K562 (cell line): Measurements from ENCODE around the gene FAM83D. TPM values are rescaled to one million over a fixed set of nuclear protein-coding genes. Genes with fewer than 3 reads are reported as not detected.

Source experiments
- CBX8 ChIP-seq: fragments of 200-600 bp; sonication (generic); IDR thresholded peaks from 2 replicates; pipeline ENCODE4 v1.6.1; 2012; ENCODE audit warnings: borderline replicate concordance, mixed run types, low read depth, mild to moderate bottlenecking, moderate library complexity, mixed read lengths, low read length, control low read depth, inconsistent platforms; ENCODE audit not compliant: poor library complexity, severe bottlenecking; ENCODE audit errors: extremely low read depth
- CSDE1 ChIP-seq, 2 experiments: fragments of 450-650 bp; IDR thresholded peaks; 2 replicates each; pipeline ENCODE4 v1.6.1; 2016; ENCODE audit warnings: mild to moderate bottlenecking in 1 of 2
- GATAD2A ChIP-seq: fragments of 450-650 bp; IDR thresholded peaks from 2 replicates; pipeline ENCODE4 v1.6.1; 2017
- HNRNPH1 ChIP-seq: fragments of 200-400 bp; formaldehyde crosslinking; optimal IDR thresholded peaks from 2 replicates; pipeline ENCODE3; 2017; ENCODE audit warnings: low read depth, mild to moderate bottlenecking, low read length, moderate library complexity
- MAFF ChIP-seq: IDR thresholded peaks from 2 replicates; pipeline ENCODE4 v1.6.1; 2012; ENCODE audit warnings: low read length, improper control_type of control experiment
- PCBP2 ChIP-seq: fragments of 200-400 bp; formaldehyde crosslinking; IDR thresholded peaks from 2 replicates; pipeline ENCODE4 v1.6.1; 2018; ENCODE audit warnings: low read length, low read depth, mild to moderate bottlenecking, moderate library complexity; ENCODE audit not compliant: poor library complexity, severe bottlenecking
- PRPF4 ChIP-seq: fragments of 200-400 bp; formaldehyde crosslinking; IDR thresholded peaks from one replicate; pipeline ENCODE4 v1.6.1; 2017; ENCODE audit warnings: low read length, low read depth, mild to moderate bottlenecking; ENCODE audit not compliant: insufficient read depth, poor library complexity, severe bottlenecking
- RHOXF2B ChIP-seq: fragments of 250-450 bp; sonication (Bioruptor Pico); conservative IDR thresholded peaks from 2 replicates; pipeline ENCODE4 v1.5.1; 2021
- SRSF9 ChIP-seq: fragments of 200-400 bp; formaldehyde crosslinking; IDR thresholded peaks from 2 replicates; pipeline ENCODE4 v1.6.1; 2017; ENCODE audit warnings: low read depth, low read length, borderline replicate concordance
- TAF15 ChIP-seq: fragments of 200-400 bp; formaldehyde crosslinking; IDR thresholded peaks from 2 replicates; pipeline ENCODE4 v1.6.1; 2017; ENCODE audit warnings: mild to moderate bottlenecking, low read depth, low read length, moderate library complexity
- THRAP3 ChIP-seq: fragments of 450-650 bp; IDR thresholded peaks from 2 replicates; pipeline ENCODE4 v1.6.1; 2016; ENCODE audit warnings: mild to moderate bottlenecking, inconsistent platforms, borderline replicate concordance
- ZNF124 ChIP-seq: sonication (generic); formaldehyde crosslinking; IDR thresholded peaks from 2 replicates; pipeline ENCODE4 v1.8.1; 2022; ENCODE audit warnings: missing genetic modification reagents
- ZNF277 ChIP-seq: fragments of 250-450 bp; sonication (Bioruptor Pico); IDR thresholded peaks from 2 replicates; pipeline ENCODE4 v1.8.0; 2022; ENCODE audit warnings: inconsistent platforms, mild to moderate bottlenecking, moderate library complexity, borderline replicate concordance
- ZNF408 ChIP-seq: fragments of 250-450 bp; sonication (Bioruptor Pico); IDR thresholded peaks from 2 replicates; pipeline ENCODE4 v1.4.0; 2020; ENCODE audit warnings: low read depth, mild to moderate bottlenecking, moderate library complexity
- polyA plus RNA-seq, 8 experiments: library from polyadenylated mRNA; depleted of rRNA in 4 of 8; stranded (reverse) in 5 of 8; unstranded in 3 of 8; fragments of >200 nt; fragmentation: Nextera tagmentation in 2 of 8; fragmentation: Illumina TruSeq in 1 of 8; extraction: Ambion mirVana in 2 of 8; extraction: Trizol in 1 of 8; gene quantifications; 2 replicates each; pipeline versions ENCODE4 v1.2.1 to v1.2.3, GENCODE V29; 2011 to 2014; ENCODE audit warnings: inconsistent platforms in 1 of 8, missing spikeins in 1 of 8
- total RNA-seq, 7 experiments: library from RNA; depleted of rRNA in 6 of 7; stranded (reverse); fragments of >200 nt in 6 of 7; fragmentation: Illumina TruSeq in 2 of 7; extraction: Trizol in 2 of 7; gene quantifications; 2 replicates each; pipeline versions ENCODE4 v1.2.1 to v1.2.3, GENCODE V29; 2011 to 2021; ENCODE audit warnings: low replicate concordance in 1 of 7
- TF ChIP-seq, protein P1 (sequence below): fragments of 450-650 bp; IDR thresholded peaks from one replicate; pipeline ENCODE4 v1.6.1; 2018; ENCODE audit warnings: mild to moderate bottlenecking, moderate library complexity; ENCODE audit not compliant: partially characterized antibody
- TF ChIP-seq, protein P2 (sequence below): fragments of 150-350 bp; IDR thresholded peaks from 2 replicates; pipeline ENCODE4 v1.6.1; 2014; ENCODE audit warnings: low read depth, mild to moderate bottlenecking, low read length, borderline replicate concordance
- TF ChIP-seq, protein P3 (sequence below): fragments of 450-650 bp; formaldehyde crosslinking; IDR thresholded peaks from 2 replicates; pipeline ENCODE4 v1.4.0; 2022; ENCODE audit warnings: missing genetic modification characterization

The FAM83D gene
- total and polyA plus RNA-seq, 9 of the 15 experiments (the other 6 are each of a cell fraction or from before 2014, with no cell fraction given), result 8.2 to 66.1 (median 43.5) TPM

GRCh38 chr20:38962044-38962927, 36.1 kb downstream of the FAM83D start, which contains the start of gene DHX35 (continued):
- TF ChIP-seq, protein P1, sequence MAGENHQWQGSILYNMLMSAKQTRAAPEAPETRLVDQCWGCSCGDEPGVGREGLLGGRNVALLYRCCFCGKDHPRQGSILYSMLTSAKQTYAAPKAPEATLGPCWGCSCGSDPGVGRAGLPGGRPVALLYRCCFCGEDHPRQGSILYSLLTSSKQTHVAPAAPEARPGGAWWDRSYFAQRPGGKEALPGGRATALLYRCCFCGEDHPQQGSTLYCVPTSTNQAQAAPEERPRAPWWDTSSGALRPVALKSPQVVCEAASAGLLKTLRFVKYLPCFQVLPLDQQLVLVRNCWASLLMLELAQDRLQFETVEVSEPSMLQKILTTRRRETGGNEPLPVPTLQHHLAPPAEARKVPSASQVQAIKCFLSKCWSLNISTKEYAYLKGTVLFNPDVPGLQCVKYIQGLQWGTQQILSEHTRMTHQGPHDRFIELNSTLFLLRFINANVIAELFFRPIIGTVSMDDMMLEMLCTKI, result no peak
- TF ChIP-seq SRSF9, result no peak
- TF ChIP-seq CBX8, result no peak
- TF ChIP-seq ZNF124 (CRISPR knock-in tag), result no peak
- TF ChIP-seq, protein P2, sequence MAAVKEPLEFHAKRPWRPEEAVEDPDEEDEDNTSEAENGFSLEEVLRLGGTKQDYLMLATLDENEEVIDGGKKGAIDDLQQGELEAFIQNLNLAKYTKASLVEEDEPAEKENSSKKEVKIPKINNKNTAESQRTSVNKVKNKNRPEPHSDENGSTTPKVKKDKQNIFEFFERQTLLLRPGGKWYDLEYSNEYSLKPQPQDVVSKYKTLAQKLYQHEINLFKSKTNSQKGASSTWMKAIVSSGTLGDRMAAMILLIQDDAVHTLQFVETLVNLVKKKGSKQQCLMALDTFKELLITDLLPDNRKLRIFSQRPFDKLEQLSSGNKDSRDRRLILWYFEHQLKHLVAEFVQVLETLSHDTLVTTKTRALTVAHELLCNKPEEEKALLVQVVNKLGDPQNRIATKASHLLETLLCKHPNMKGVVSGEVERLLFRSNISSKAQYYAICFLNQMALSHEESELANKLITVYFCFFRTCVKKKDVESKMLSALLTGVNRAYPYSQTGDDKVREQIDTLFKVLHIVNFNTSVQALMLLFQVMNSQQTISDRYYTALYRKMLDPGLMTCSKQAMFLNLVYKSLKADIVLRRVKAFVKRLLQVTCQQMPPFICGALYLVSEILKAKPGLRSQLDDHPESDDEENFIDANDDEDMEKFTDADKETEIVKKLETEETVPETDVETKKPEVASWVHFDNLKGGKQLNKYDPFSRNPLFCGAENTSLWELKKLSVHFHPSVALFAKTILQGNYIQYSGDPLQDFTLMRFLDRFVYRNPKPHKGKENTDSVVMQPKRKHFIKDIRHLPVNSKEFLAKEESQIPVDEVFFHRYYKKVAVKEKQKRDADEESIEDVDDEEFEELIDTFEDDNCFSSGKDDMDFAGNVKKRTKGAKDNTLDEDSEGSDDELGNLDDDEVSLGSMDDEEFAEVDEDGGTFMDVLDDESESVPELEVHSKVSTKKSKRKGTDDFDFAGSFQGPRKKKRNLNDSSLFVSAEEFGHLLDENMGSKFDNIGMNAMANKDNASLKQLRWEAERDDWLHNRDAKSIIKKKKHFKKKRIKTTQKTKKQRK, result no peak
- no peak for TF ChIP-seq ZNF277
- TF ChIP-seq HNRNPH1, result no peak
- TF ChIP-seq TAF15, result no peak
- TF ChIP-seq MAFF, result no peak
- TF ChIP-seq PCBP2, result no peak
- TF ChIP-seq ZNF408 (CRISPR knock-in tag), result no peak
- TF ChIP-seq PRPF4, result no peak
- TF ChIP-seq RHOXF2B (CRISPR knock-in tag), result no peak
- TF ChIP-seq, protein P3, sequence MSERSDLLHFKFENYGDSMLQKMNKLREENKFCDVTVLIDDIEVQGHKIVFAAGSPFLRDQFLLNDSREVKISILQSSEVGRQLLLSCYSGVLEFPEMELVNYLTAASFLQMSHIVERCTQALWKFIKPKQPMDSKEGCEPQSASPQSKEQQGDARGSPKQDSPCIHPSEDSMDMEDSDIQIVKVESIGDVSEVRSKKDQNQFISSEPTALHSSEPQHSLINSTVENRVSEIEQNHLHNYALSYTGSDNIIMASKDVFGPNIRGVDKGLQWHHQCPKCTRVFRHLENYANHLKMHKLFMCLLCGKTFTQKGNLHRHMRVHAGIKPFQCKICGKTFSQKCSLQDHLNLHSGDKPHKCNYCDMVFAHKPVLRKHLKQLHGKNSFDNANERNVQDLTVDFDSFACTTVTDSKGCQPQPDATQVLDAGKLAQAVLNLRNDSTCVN (CRISPR knock-in tag), result no peak
- no peak for TF ChIP-seq GATAD2A
- no peak for TF ChIP-seq THRAP3
- no peak for TF ChIP-seq CSDE1 (IDR thresholded peaks at IDR 0.05)
